Activated T-helper 1 cell treated with anti-CD3 and anti-CD28 coated beads, Interleukin-12 subunit alpha, Interleukin-12 subunit beta, Interleukin-2, Interleukin-4 antibody, amounts not matched to agents 30 ng/mL and 10 ng/mL and 1 ng/mL, durations not matched to agents 14 hours and 24 hours and 36 hours (primary cell): ENCODE measurements around the gene WBP4. TPM values are rescaled to one million over a fixed set of nuclear protein-coding genes. Genes with fewer than 3 reads are reported as not detected.
A peak's percentile ranks its signal among the peaks of the same experiment; 100 is the strongest.

Source experiments
- DNase-seq: peaks from one replicate; pipeline ENCODE4 v3.0.0; 2021; ENCODE audit warnings: low spot score
- H3K27ac Mint-ChIP-seq: one replicate; pipeline ENCODE4 v1.8.0; 2021; ENCODE audit warnings: mild to moderate bottlenecking, mixed read lengths
- H3K27me3 Mint-ChIP-seq: one replicate; pipeline ENCODE4 v1.8.0; 2022; ENCODE audit warnings: mild to moderate bottlenecking, moderate library complexity, mixed read lengths; ENCODE audit not compliant: insufficient read depth
- H3K36me3 Mint-ChIP-seq: one replicate; pipeline ENCODE4 v1.8.0; 2021; ENCODE audit warnings: low read depth, mixed read lengths
- H3K4me1 Mint-ChIP-seq: one replicate; pipeline ENCODE4 v1.8.0; 2021; ENCODE audit warnings: low read depth, mixed read lengths
- H3K4me3 Mint-ChIP-seq: one replicate; pipeline ENCODE4 v1.8.0; 2021; ENCODE audit warnings: mild to moderate bottlenecking, moderate library complexity, mixed read lengths
- H3K9me3 Mint-ChIP-seq: one replicate; pipeline ENCODE4 v1.8.0; 2021; ENCODE audit warnings: mixed read lengths
- intact Hi-C: fragments of 100-400 bp; cut with micrococcal nuclease; formaldehyde crosslinking; loops from one replicate; pipeline ENCODE4 v1.15.1; 2024
- total RNA-seq: library from RNA; stranded (reverse); gene quantifications from 2 replicates; pipeline ENCODE4 v1.2.3, GENCODE V29; 2022

The WBP4 gene
- 13.4 and 14.0 TPM in 2 replicates for total RNA-seq

GRCh38 chr13:41061075-41061913 lies at the start of gene WBP4:
Gene WBP4 (plus strand): TSS chr13:41061509. CDS start chr13:41061674, 165 bp downstream.
- Mint-ChIP-seq H3K4me1 (peaks cover 72% of the 10 kb centered on the region), H3K27ac (peak within 1 kb of the TSS; percentile 99), H3K36me3 (peaks cover 21% of the 10 kb centered on the region), H3K4me3 (peak within 1 kb of the TSS; percentile 98), H3K9me3 (no peaks in the 10 kb centered on the region), H3K27me3 (peaks cover 6% of the 10 kb centered on the region)
- intact Hi-C loops = loop anchor here (1.0 to 5.0 kb wide), 10 partner anchors 71 to 1210 kb away; partner anchors contain the start of genes DGKH, KBTBD6, MRPS31 and MTRF1
- peak; percentile 85 for DNase-seq

- no peak for DNase-seq
- peaks cover 72% of the 10 kb centered on the region for H3K4me1 Mint-ChIP-seq
- no peak overlapping the region for H3K4me3 Mint-ChIP-seq
- H3K27me3 Mint-ChIP-seq = no peaks in the 10 kb centered on the region
- no peaks in the 10 kb centered on the region for H3K9me3 Mint-ChIP-seq
- no peak overlapping the region for H3K27ac Mint-ChIP-seq
- intact Hi-C loops = loop anchor here (10.0 kb wide), 1 partner anchor 48 kb away; no protein-coding TSS in a partner anchor
- peaks cover 40% of the 10 kb centered on the region for H3K36me3 Mint-ChIP-seq
These were observed 48.8 kb upstream of the WBP4 start for GRCh38 chr13:41012536-41012935.

GRCh38 chr13:41013835-41014234 lies 47.5 kb upstream of the WBP4 start:
- peak overlapping the region; percentile 87 for H3K27ac Mint-ChIP-seq
- H3K27me3 Mint-ChIP-seq = no peaks in the 10 kb centered on the region
- no peaks in the 10 kb centered on the region for H3K9me3 Mint-ChIP-seq
- intact Hi-C loops = loop anchor here (10.0 kb wide), 1 partner anchor 49 kb away; no protein-coding TSS in a partner anchor
- peaks cover 62% of the 10 kb centered on the region for H3K4me1 Mint-ChIP-seq
- peaks cover 39% of the 10 kb centered on the region for H3K36me3 Mint-ChIP-seq
- no peak for DNase-seq
- H3K4me3 Mint-ChIP-seq = peak overlapping the region; percentile 82

GRCh38 chr13:41015920-41016319 lies 45.4 kb upstream of the WBP4 start:
- Mint-ChIP-seq H3K27me3 (no peaks in the 10 kb centered on the region), H3K27ac (peak overlapping the region; percentile 79), H3K36me3 (peaks cover 33% of the 10 kb centered on the region), H3K9me3 (no peaks in the 10 kb centered on the region), H3K4me1 (peaks cover 71% of the 10 kb centered on the region), H3K4me3 (peak overlapping the region; percentile 82)
- no peak for DNase-seq
- intact Hi-C loops = loop anchor here (2.0 to 10.0 kb wide), 3 partner anchors 51 to 354 kb away; no protein-coding TSS in a partner anchor

- intact Hi-C loops = loop anchor here (1.0 to 10.0 kb wide), 5 partner anchors 9 to 355 kb away; no protein-coding TSS in a partner anchor
- Mint-ChIP-seq H3K27ac (peak overlapping the region; percentile 88), H3K36me3 (peaks cover 30% of the 10 kb centered on the region), H3K4me3 (peak overlapping the region; percentile 91), H3K4me1 (peaks cover 65% of the 10 kb centered on the region), H3K9me3 (no peaks in the 10 kb centered on the region), H3K27me3 (no peaks in the 10 kb centered on the region)
- DNase-seq = no peak
These were observed 44.1 kb upstream of the WBP4 start for GRCh38 chr13:41017159-41017558.

- intact Hi-C loops = loop anchor here (1.0 to 10.0 kb wide), 5 partner anchors 10 to 356 kb away; no protein-coding TSS in a partner anchor
- no peak for DNase-seq
- no peaks in the 10 kb centered on the region for H3K9me3 Mint-ChIP-seq
- H3K27me3 Mint-ChIP-seq = no peaks in the 10 kb centered on the region
- peaks cover 27% of the 10 kb centered on the region for H3K36me3 Mint-ChIP-seq
- peak overlapping the region; percentile 91 for H3K4me3 Mint-ChIP-seq
- H3K27ac Mint-ChIP-seq = peak overlapping the region; percentile 88
- peaks cover 62% of the 10 kb centered on the region for H3K4me1 Mint-ChIP-seq
These were observed 43.3 kb upstream of the WBP4 start for GRCh38 chr13:41017817-41018601.

GRCh38 chr13:41018602-41018948 lies 42.7 kb upstream of the WBP4 start:
- H3K9me3 Mint-ChIP-seq = no peaks in the 10 kb centered on the region
- H3K27me3 Mint-ChIP-seq = no peaks in the 10 kb centered on the region
- H3K4me3 Mint-ChIP-seq = peak overlapping the region; percentile 91
- no peak for DNase-seq
- intact Hi-C loops = loop anchor here (5.0 to 10.0 kb wide), 2 partner anchors 54 to 356 kb away; no protein-coding TSS in a partner anchor
- peak overlapping the region; percentile 97 for H3K27ac Mint-ChIP-seq
- peaks cover 23% of the 10 kb centered on the region for H3K36me3 Mint-ChIP-seq
- peaks cover 57% of the 10 kb centered on the region for H3K4me1 Mint-ChIP-seq

GRCh38 chr13:41019011-41019487 lies 42.3 kb upstream of the WBP4 start, which contains the start of gene ELF1:
Gene ELF1 (minus strand): TSS chr13:41019316. CDS start chr13:40982054, 37,262 bp downstream.
- intact Hi-C loops = loop anchor here (1.0 to 10.0 kb wide), 7 partner anchors 14 to 917 kb away; partner anchors contain the start of genes KBTBD6 and KBTBD7
- Mint-ChIP-seq H3K4me3 (peak within 1 kb of the TSS; percentile 91), H3K9me3 (no peaks in the 10 kb centered on the region), H3K4me1 (peaks cover 53% of the 10 kb centered on the region), H3K27me3 (no peaks in the 10 kb centered on the region), H3K27ac (peak within 1 kb of the TSS; percentile 97), H3K36me3 (peaks cover 21% of the 10 kb centered on the region)
- DNase-seq = peak; percentile 49

- no peak overlapping the region for H3K27ac Mint-ChIP-seq
- no peaks in the 10 kb centered on the region for H3K9me3 Mint-ChIP-seq
- no peak overlapping the region for H3K4me3 Mint-ChIP-seq
These were observed 41.5 kb upstream of the WBP4 start for GRCh38 chr13:41019578-41020347.

GRCh38 chr13:41025518-41025917 lies 35.8 kb upstream of the WBP4 start:
- Mint-ChIP-seq H3K4me1 (peaks cover 38% of the 10 kb centered on the region), H3K4me3 (no peak overlapping the region), H3K9me3 (no peaks in the 10 kb centered on the region), H3K27me3 (no peaks in the 10 kb centered on the region), H3K36me3 (peaks cover 13% of the 10 kb centered on the region), H3K27ac (no peak overlapping the region)
- no peak for DNase-seq
- intact Hi-C loops = loop anchor here (10.0 kb wide), 1 partner anchor 231 kb away; no protein-coding TSS in a partner anchor

More at GRCh38 chr13:41019578-41020347, 41.5 kb upstream of the WBP4 start:
- DNase-seq = no peak
- Mint-ChIP-seq H3K27me3 (no peaks in the 10 kb centered on the region), H3K36me3 (peaks cover 19% of the 10 kb centered on the region), H3K4me1 (peaks cover 51% of the 10 kb centered on the region)
- intact Hi-C loops = loop anchor here (1.0 to 10.0 kb wide), 8 partner anchors 14 to 917 kb away; partner anchors contain the start of genes KBTBD6 and KBTBD7

- no peak for DNase-seq
- Mint-ChIP-seq H3K9me3 (no peaks in the 10 kb centered on the region), H3K36me3 (peaks cover 10% of the 10 kb centered on the region), H3K27ac (peak overlapping the region; percentile 20), H3K4me1 (peaks cover 31% of the 10 kb centered on the region), H3K4me3 (no peak overlapping the region), H3K27me3 (no peaks in the 10 kb centered on the region)
- intact Hi-C loops = loop anchor here (10.0 kb wide), 1 partner anchor 232 kb away; no protein-coding TSS in a partner anchor
These were observed 34.5 kb upstream of the WBP4 start for GRCh38 chr13:41026788-41027187.
